IMR-90 (cell line): ENCODE data around the gene SH3TC1. TPM values are rescaled to one million over a fixed set of nuclear protein-coding genes. Genes with fewer than 3 reads are reported as not detected.

ENCODE experiments used
- ATAC-seq: fragments of 200-7000 bp; cut with Tn5 transposase; 2 replicates; pipeline ENCODE4 v1.9.1; 2020; ENCODE audit warnings: low read depth, mild to moderate bottlenecking, moderate library complexity
- BruUV-seq: library from RNA; stranded (reverse); fragments of 400-500 nt; replicated peaks from 2 replicates; lab custom pipeline; 2021; lab: Mats Ljungman, UMichigan
- CTCF ChIA-PET: fragments of 300-600 bp; formaldehyde crosslinking; extraction: SDS; loops from one replicate; lab custom pipeline; 2021; ENCODE audit warnings: antibody characterized with exemption; lab: Yijun Ruan, JAX
- POLR2A ChIA-PET: fragments of 300-600 bp; sonication (Branson Sonifier 250); formaldehyde crosslinking; loops from one replicate; lab custom pipeline; 2022; ENCODE audit warnings: antibody characterized with exemption; ENCODE audit not compliant: unreplicated experiment; lab: Charles Lee
- DNase-seq: peaks from one replicate; pipeline ENCODE4 v3.0.0; 2013
- H2AFZ ChIP-seq: replicated peaks from 2 replicates; pipeline ENCODE3; 2013; ENCODE audit warnings: low read length, mild to moderate bottlenecking; ENCODE audit not compliant: poor library complexity
- H2AK5ac ChIP-seq: 2 replicates; pipeline ENCODE4 v1.6.1; 2013; ENCODE audit warnings: low read depth, low read length, inconsistent platforms
- H2AK9ac ChIP-seq: replicated peaks from 2 replicates; pipeline ENCODE3; 2013; ENCODE audit warnings: mild to moderate bottlenecking, low read depth, low read length, moderate library complexity; ENCODE audit not compliant: poor library complexity
- H2BK120ac ChIP-seq: 2 replicates; pipeline ENCODE4 v1.6.1; 2013; ENCODE audit warnings: low read depth, low read length, inconsistent platforms
- H2BK15ac ChIP-seq: 3 replicates; pipeline ENCODE4 v1.6.1; 2013; ENCODE audit warnings: low read depth, low read length, inconsistent platforms
- H2BK20ac ChIP-seq: 2 replicates; pipeline ENCODE4 v1.6.1; 2013; ENCODE audit warnings: low read depth, mild to moderate bottlenecking, inconsistent platforms, low read length, moderate library complexity
- H2BK5ac ChIP-seq: 2 replicates; pipeline ENCODE4 v1.6.1; 2013; ENCODE audit warnings: mild to moderate bottlenecking, low read depth, low read length, inconsistent platforms; ENCODE audit not compliant: poor library complexity, severe bottlenecking
- H3K14ac ChIP-seq: replicated peaks from 2 replicates; pipeline ENCODE4 v1.6.1; 2013; ENCODE audit warnings: low read depth, low read length, inconsistent platforms
- H3K18ac ChIP-seq: 2 replicates; pipeline ENCODE4 v1.6.1; 2013; ENCODE audit warnings: low read depth, low read length, control low read depth
- H3K23ac ChIP-seq: 2 replicates; pipeline ENCODE4 v1.6.1; 2013; ENCODE audit warnings: low read depth, low read length, inconsistent platforms
- H3K27ac ChIP-seq: 2 replicates; pipeline ENCODE4 v1.5.1; 2013; ENCODE audit warnings: mild to moderate bottlenecking, control low read depth, low read length; ENCODE audit not compliant: insufficient read depth
- H3K27me3 ChIP-seq: 2 replicates; pipeline ENCODE4 v1.6.1; 2013; ENCODE audit warnings: low read length; ENCODE audit not compliant: control insufficient read depth, insufficient read depth
- H3K36me3 ChIP-seq: 2 replicates; pipeline ENCODE4 v1.6.1; 2013; ENCODE audit warnings: low read length, mixed read lengths; ENCODE audit not compliant: control insufficient read depth, insufficient read depth
- H3K4ac ChIP-seq: 2 replicates; pipeline ENCODE4 v1.6.1; 2013; ENCODE audit warnings: low read depth, low read length, inconsistent platforms
- H3K4me1 ChIP-seq: 2 replicates; pipeline ENCODE4 v1.6.1; 2013; ENCODE audit warnings: low read length, mixed read lengths; ENCODE audit not compliant: control insufficient read depth, insufficient read depth
- H3K4me2 ChIP-seq: 2 replicates; pipeline ENCODE4 v1.6.1; 2013; ENCODE audit warnings: low read depth, mild to moderate bottlenecking, control low read depth, low read length, moderate library complexity
- H3K4me3 ChIP-seq: 2 replicates; pipeline ENCODE4 v1.5.1; 2013; ENCODE audit warnings: low read depth, mild to moderate bottlenecking, control low read depth, low read length, moderate library complexity; ENCODE audit not compliant: insufficient read depth
- H3K56ac ChIP-seq: 2 replicates; pipeline ENCODE4 v1.6.1; 2013; ENCODE audit warnings: low read length, inconsistent platforms; ENCODE audit not compliant: insufficient read depth; ENCODE audit errors: extremely low read depth
- H3K79me1 ChIP-seq, 2 experiments: 2 replicates each; pipeline ENCODE4 v1.6.1; 2013; ENCODE audit warnings: low read length in 2 of 2, inconsistent platforms in 1 of 2, low read depth in 1 of 2
- H3K9ac ChIP-seq: 2 replicates; pipeline ENCODE4 v1.6.1; 2013; ENCODE audit warnings: low read depth, low read length, control low read depth
- H3K9me1 ChIP-seq: 2 replicates; pipeline ENCODE4 v1.6.1; 2013; ENCODE audit warnings: low read length, inconsistent platforms; ENCODE audit not compliant: insufficient read depth
- H3K9me3 ChIP-seq: 2 replicates; pipeline ENCODE4 v1.6.1; 2013; ENCODE audit warnings: low read length; ENCODE audit not compliant: control insufficient read depth, insufficient read depth
- H4K20me1 ChIP-seq: 2 replicates; pipeline ENCODE4 v1.6.1; 2013; ENCODE audit warnings: low read length, inconsistent platforms; ENCODE audit not compliant: insufficient read depth
- H4K5ac ChIP-seq: 2 replicates; pipeline ENCODE4 v1.6.1; 2013; ENCODE audit warnings: mild to moderate bottlenecking, low read depth, low read length, control low read depth
- H4K8ac ChIP-seq, 2 experiments: 2 replicates each; pipeline ENCODE4 v1.6.1; 2013; ENCODE audit warnings: low read depth in 2 of 2, low read length in 2 of 2, control low read depth in 1 of 2, inconsistent platforms in 1 of 2
- H4K91ac ChIP-seq: 2 replicates; pipeline ENCODE4 v1.6.1; 2013; ENCODE audit warnings: low read depth, low read length, inconsistent platforms; ENCODE audit not compliant: insufficient read depth
- CEBPB ChIP-seq: IDR thresholded peaks from 2 replicates; pipeline ENCODE4 v1.6.1; 2012; ENCODE audit warnings: low read depth, low read length, improper control_type of control experiment
- CHD1 ChIP-seq: IDR thresholded peaks from 2 replicates; pipeline ENCODE4 v1.6.1; 2012; ENCODE audit warnings: low read depth, low read length, improper control_type of control experiment
- MAFK ChIP-seq: IDR thresholded peaks from 2 replicates; pipeline ENCODE4 v1.6.1; 2012; ENCODE audit warnings: low read depth, low read length, improper control_type of control experiment
- MXI1 ChIP-seq: IDR thresholded peaks from 2 replicates; pipeline ENCODE4 v1.6.1; 2012; ENCODE audit warnings: low read depth, mild to moderate bottlenecking, low read length, moderate library complexity, borderline replicate concordance
- NFE2L2 ChIP-seq: fragments of 150-350 bp; IDR thresholded peaks from 2 replicates; pipeline ENCODE4 v1.6.1; 2016; ENCODE audit warnings: low read depth, mild to moderate bottlenecking, low read length
- POLR2A ChIP-seq: IDR thresholded peaks from 2 replicates; pipeline ENCODE4 v1.6.1; 2012; ENCODE audit warnings: mild to moderate bottlenecking, low read depth, low read length
- WGBS, 2 experiments: methylation state at CpG; one replicate each; pipeline versions ENCODE4 v1.1.5 to v1.1.7; 2013; ENCODE audit warnings: missing lambda C conversion rate in 2 of 2; ENCODE audit not compliant: insufficient read length in 1 of 2; ENCODE audit errors: extremely low coverage in 2 of 2; 5-methylcytosine and 5-hydroxymethylcytosine counted together
- dilution Hi-C: fragments of 300-500 bp; cut with HindIII; formaldehyde crosslinking; loops from one replicate; pipeline ENCODE4 v1.14.3; 2018; ENCODE audit warnings: low sequenced_read_pairs; ENCODE audit not compliant: unreplicated experiment
- in situ Hi-C: fragments of 300-500 bp; cut with MboI; formaldehyde crosslinking; loops from 3 replicates; pipeline ENCODE4 v1.14.3; 2019; ENCODE audit warnings: low sequenced_read_pairs, inconsistent platforms, mixed read lengths
- intact Hi-C: fragments of 100-400 bp; cut with micrococcal nuclease; formaldehyde crosslinking; loops from 2 replicates; pipeline ENCODE4 v1.10.0; 2022
- polyA plus RNA-seq, 3 experiments: library from polyadenylated mRNA; depleted of rRNA; stranded (reverse); fragments of >200 nt; gene quantifications; 2 replicates each; pipeline ENCODE4 v1.2.3, GENCODE V29; 2012; ENCODE audit warnings: low replicate concordance in 1 of 3
- total RNA-seq: library from RNA; depleted of rRNA; stranded (reverse); fragments of >200 nt; gene quantifications from 2 replicates; pipeline ENCODE4 v1.2.3, GENCODE V29; 2012

The SH3TC1 gene
- total and polyA plus RNA-seq, 2 of the 4 experiments (the other 2 are of a cell fraction): 1.6 to 2.2 TPM

DNA sequence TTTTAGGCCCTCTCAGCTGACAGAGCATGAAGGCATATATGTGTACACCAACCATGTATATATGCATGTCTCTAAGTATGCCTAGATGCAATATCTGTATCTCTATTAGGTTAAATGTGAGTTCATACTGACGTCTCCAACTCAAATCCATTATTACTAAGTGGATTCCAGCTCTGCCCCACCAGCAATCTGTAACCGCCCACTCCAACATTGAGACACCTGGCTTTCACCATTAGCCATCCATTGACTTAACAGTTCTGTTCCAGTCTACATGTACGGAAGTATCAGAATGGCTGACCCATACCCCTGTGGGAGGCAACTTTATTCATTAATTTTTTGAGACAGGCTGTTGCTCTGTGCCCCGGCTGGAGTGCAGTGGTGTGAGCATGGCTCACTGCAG lies 15.0 kb upstream of the SH3TC1 start:
- Histone ChIP-seq H2AFZ (no peak overlapping the region), H3K14ac (no peak overlapping the region), H4K8ac (no peak overlapping the region), H3K56ac (no peak overlapping the region), H2BK120ac (no peak overlapping the region; the same call in 1 of the 2 replicates), H3K4ac (0 out of 2 replicates have a peak overlapping the region, but pooled peaks have one; percentile 54), H2AK5ac (no peak overlapping the region), H2BK5ac (no peak overlapping the region), H3K4me3 (no peak overlapping the region), H3K27me3 (peaks cover 8% of the 10 kb centered on the region; the same call in 1 of the 2 replicates), H3K27ac (no peak overlapping the region), H4K5ac (no peak overlapping the region), H3K9me1 (peaks cover 16% of the 10 kb centered on the region), H3K4me2 (no peak overlapping the region), H2AK9ac (no peak overlapping the region), H2BK15ac (no peak overlapping the region), H3K18ac (no peak overlapping the region), H3K9me3 (no peaks in the 10 kb centered on the region), H3K4me1 (peaks cover 13% of the 10 kb centered on the region), H3K79me1 (no peaks in the 10 kb centered on the region), H3K23ac (no peak overlapping the region), H4K20me1 (no peaks in the 10 kb centered on the region), H3K9ac (no peak overlapping the region), H4K91ac (peak overlapping the region; percentile 23; the same call in 1 of the 2 replicates), H3K36me3 (no peaks in the 10 kb centered on the region), H2BK20ac (peak overlapping the region; percentile 66; the same call in 1 of the 2 replicates)
- intact Hi-C loops: no loop called here
- dilution Hi-C loops: no loop called here
- DNase-seq: no peak
- ChIA-PET POLR2A (no interaction called here), CTCF (no interaction called here)
- no TSS peak for BruUV-seq
- in situ Hi-C loops: no loop called here
- no peak for TF ChIP-seq CEBPB
- no peak for TF ChIP-seq MAFK
- TF ChIP-seq POLR2A: no peak
- no peak for TF ChIP-seq MXI1
- TF ChIP-seq CHD1: no peak
- TF ChIP-seq NFE2L2: no peak
- WGBS, 2 experiments: no CpG with 5 or more reads among the region's 4 CpGs
- ATAC-seq: no peak
